CD4-positive, alpha-beta T cell treated with Interleukin-15 for 1 hour (primary cell): ENCODE results near the gene PFKFB4.
"Not testable (repeated sequence)": the region's sequence is repeated elsewhere in the genome, so short reads cannot be mapped to it uniquely, and the experiment has no call there.

ENCODE experiments used
- DNase-seq: peaks from one replicate; pipeline ENCODE4 v3.0.0-alpha.2; 2020

PFKFB4 gene

GRCh38 chr3:48482822-48483221, 73.8 kb downstream of the PFKFB4 start:
- DNase-seq = not testable (repeated sequence)

DNA sequence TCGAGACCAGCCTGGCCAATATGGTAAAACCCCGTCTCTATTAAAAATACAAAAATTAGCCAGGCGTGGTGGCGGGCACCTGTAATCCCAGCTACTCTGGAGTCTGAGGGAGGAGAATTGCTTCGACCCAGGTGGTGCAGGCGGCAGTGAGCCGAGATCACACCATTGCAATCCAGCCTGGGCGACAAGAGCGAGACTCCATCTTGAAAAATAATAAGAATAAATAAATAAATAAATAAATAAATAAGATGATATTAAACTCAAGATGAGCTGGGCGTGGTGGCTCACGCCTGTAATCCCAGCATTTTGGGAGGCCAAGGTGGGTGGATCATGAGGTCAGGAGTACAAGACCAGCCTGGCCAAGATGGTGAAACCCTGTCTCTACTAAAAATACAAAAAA, 75.7 kb downstream of the PFKFB4 start:
- not testable (repeated sequence) for DNase-seq

DNA sequence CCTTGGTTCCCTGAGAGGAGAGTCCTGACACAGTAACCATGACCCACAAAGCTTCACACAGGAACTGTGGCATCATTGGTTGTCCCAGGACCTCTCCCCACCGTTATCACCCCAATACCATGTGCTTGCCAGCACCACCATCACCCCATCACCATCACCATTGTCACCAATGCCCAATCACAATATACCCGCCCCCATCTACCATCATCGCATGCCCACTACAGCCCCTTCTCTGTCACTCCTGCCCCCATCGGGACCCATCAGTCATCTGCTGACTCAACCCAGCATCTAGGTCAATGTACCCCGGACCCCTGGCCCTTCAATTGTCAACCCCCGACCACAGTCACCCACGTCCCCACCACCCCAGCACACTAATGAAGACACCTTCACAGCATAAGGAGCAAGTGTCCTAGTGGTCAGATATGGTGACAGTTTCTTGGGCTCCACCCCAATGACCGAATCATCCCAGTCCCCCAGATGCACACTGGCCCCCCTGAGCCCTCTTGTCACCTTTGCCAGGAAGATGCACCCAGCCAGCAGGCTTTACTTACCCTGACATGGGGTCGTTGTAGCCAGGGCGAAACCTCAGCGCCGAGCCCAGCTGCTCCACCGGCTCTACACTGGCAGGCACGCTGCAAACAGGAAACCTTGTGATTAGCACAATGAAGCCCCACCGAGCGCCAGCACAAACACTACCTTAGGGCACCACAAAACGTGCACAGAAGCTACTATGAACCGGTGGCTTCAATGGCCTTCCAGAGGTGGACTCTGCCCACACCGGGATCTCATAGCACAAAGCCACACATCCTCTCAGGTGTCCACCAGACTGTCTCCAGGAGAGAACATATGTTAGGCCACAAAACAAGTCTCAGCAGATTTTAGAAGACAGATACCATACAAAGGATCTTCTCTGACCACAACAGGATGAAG, 77.7 kb downstream of the PFKFB4 start:
- peak; percentile 52 for DNase-seq

DNA sequence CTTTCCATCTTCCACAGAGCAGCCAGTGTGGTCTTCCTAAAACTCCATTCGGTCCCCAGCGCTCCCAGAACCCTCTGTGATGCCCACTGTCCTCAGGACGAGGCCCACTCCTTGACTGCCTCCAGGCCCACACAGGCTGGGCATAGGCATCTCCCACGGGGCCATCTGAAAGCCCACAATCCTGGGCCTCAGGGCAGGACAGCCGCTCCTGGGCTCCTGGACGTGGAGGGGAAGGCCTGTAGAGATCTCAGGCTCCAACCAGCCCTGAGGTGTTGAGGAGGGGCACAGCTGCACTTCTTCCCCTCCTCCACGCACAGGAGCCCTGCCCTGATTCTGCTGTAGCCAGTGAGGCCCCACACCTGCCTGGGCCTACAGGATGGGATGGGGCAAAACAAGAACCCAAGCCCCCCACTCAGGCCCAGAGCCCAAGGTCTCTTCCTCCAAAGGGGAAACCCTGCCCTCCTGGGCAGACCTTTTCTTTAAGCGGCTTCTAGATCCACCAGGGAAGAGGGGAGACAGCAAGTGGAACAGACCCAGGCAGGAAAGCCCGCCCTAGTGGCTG, 78.6 kb downstream of the PFKFB4 start:
- DNase-seq = no peak

DNA sequence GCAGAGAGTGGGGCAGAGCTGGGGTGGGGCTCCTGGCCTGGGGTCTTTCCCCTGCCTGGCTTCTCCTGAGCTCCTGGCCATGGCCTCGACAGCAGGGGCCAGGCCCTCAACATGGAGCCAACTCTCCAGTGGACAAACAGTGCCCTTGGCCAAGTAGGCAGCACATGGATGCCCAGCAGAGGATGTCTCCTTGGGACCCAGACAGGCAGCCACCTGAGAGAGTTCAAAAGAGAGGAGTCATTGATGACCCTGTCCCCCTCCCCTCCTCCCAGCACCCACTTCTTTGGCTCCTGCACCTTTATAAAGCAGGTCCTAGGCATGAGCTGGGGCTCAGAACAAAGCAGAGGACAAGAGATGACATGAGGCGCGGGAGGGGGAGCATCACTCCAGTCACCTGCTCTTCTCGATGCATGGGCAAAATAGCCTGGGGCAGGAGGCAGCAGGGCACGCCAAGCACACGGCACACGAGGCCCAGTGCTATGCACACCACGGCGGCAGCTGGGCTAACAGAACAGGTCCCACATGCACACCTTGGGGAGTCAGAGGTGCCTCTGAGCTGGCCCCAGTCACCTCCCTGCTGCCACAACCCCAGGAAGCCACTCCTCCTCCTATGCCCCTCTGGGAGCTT, 80.1 kb downstream of the PFKFB4 start:
- DNase-seq = no peak

GRCh38 chr3:48475188-48475587, 81.4 kb downstream of the PFKFB4 start:
- no peak for DNase-seq

GRCh38 chr3:48474619-48475018, 82.0 kb downstream of the PFKFB4 start:
- DNase-seq = no peak

GRCh38 chr3:48474031-48474430, 82.6 kb downstream of the PFKFB4 start:
- DNase-seq = not testable (repeated sequence)

DNA sequence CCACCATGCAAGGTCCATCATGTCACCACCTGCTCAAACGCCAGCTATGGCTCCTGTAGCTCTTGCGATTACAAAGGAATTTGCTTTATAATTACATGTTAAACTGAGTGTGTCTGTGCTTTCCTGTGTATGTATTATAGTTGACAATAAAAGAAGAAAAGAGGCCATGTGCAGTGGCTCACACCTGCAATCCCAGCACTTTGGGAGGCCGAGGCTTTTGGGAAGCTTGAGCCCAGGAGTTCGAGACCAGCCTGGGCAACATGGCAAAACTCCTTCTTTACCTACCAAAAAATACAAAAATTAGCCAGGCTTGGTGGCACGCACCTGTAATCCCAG, 83.0 kb downstream of the PFKFB4 start:
- no peak for DNase-seq

- DNase-seq = peak; percentile 97
Observed at GRCh38 chr3:48472923-48473616, 83.5 kb downstream of the PFKFB4 start.

GRCh38 chr3:48472673-48472922, 84.0 kb downstream of the PFKFB4 start:
- no peak for DNase-seq

DNA sequence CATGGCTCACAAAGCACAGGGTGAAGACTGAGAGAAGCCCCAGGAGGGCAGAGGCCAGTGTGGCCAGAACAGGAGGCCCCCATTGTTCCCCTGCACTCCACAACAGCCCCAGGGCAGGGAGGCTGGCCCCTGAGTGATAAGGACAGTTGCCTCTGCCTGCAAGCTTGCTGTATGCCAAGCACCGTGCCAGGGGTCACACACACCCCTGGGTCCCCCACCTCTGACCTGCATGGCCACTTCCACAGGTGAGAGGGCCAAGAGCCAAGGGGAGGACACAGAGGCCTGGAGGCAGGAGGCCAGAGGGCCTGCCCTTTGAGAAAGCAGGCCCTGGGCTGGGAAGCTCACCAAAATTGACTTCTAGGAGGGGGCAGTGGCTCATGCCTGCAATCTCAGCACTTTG, 86.3 kb downstream of the PFKFB4 start:
- no peak for DNase-seq

DNA sequence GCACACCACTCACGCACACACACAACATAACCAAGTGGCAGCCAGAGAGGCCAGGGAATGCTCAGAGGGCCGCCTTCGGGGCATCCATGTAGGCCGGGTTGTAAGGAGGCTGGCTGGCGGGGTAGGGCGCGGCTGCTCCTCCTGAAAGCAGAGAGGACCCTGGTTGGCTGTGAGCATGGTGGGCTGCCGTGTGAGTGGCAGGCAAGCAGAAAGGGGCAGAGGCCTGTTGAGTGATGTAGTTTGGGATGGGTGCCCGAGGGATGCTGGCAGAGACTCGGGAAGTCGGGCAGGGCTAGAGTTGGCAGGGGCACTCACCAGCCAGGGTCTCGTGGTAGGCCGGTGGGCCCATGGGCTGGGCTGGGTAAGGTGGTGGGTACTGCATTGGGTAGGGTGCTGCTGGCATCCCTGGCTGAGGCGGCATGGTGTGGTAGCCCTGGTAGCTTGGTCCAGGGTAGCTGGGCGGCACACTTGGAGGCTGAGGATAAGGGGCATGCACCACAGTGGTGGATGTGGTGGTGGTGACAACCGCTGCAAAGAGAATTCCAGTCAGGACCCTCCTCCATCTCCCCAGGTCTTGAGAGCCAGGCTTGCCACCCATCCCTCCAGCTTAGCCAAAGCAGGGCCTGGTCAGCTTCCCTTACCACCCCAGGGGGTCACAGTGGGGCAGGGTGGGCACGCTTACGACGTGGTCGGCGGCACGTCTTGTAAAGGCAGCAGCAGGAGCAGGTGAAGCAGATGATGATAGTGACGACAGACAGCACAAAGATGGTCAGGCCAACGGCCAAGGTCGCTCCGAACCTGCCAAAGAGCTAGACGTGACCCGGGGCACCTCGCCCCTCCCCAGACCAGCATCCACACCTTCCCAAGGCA, 87.3 kb downstream of the PFKFB4 start:
- DNase-seq = no peak

- no peak for DNase-seq
Observed at GRCh38 chr3:48468329-48468731, 88.3 kb downstream of the PFKFB4 start.
